ENCODE results near the gene PKIB. TPM values are rescaled to one million over a fixed set of nuclear protein-coding genes. Genes with fewer than 3 reads are reported as not detected.

Gene PKIB
- total RNA-seq, 4 donors from 2014 or later: 4.3 to 13.3 (median 10.4) TPM

DNA sequence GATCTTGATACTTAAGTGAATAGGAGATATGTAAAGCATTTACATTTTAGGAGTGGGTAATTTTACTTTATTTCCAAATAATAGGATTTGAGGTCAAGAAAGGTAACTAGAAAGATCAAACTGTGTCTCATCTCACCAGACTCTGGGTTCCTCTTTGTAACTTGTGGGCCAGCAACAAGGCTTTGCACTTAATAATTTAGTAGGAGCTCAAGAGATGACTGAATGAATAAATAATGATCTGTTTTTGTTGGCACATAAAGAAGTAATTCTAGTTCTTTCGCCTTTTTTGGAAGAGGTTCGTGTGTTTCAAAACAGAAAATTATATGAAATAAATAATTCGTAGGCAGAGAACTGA, 101.9 kb downstream of the PKIB start:
- H3K4me3 ChIP-seq (ENCODE audit: low read depth, poor library complexity, severe bottlenecking): no peak overlapping the region
- intact Hi-C loops (cut with DNase I; ENCODE audit: low total_unique reads): no loop called here
- TF ChIP-seq, protein P1, sequence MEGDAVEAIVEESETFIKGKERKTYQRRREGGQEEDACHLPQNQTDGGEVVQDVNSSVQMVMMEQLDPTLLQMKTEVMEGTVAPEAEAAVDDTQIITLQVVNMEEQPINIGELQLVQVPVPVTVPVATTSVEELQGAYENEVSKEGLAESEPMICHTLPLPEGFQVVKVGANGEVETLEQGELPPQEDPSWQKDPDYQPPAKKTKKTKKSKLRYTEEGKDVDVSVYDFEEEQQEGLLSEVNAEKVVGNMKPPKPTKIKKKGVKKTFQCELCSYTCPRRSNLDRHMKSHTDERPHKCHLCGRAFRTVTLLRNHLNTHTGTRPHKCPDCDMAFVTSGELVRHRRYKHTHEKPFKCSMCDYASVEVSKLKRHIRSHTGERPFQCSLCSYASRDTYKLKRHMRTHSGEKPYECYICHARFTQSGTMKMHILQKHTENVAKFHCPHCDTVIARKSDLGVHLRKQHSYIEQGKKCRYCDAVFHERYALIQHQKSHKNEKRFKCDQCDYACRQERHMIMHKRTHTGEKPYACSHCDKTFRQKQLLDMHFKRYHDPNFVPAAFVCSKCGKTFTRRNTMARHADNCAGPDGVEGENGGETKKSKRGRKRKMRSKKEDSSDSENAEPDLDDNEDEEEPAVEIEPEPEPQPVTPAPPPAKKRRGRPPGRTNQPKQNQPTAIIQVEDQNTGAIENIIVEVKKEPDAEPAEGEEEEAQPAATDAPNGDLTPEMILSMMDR (IDR thresholded peaks at IDR 0.05): no peak
- no peak for TF ChIP-seq POLR2A (IDR thresholded peaks at IDR 0.05)
- WGBS, 2 donors: 21 to 25% methylated on average over 3 of the region's 3 CpGs
- no peak for DNase-seq (ENCODE audit: low spot score in 2 of 2)

DNA sequence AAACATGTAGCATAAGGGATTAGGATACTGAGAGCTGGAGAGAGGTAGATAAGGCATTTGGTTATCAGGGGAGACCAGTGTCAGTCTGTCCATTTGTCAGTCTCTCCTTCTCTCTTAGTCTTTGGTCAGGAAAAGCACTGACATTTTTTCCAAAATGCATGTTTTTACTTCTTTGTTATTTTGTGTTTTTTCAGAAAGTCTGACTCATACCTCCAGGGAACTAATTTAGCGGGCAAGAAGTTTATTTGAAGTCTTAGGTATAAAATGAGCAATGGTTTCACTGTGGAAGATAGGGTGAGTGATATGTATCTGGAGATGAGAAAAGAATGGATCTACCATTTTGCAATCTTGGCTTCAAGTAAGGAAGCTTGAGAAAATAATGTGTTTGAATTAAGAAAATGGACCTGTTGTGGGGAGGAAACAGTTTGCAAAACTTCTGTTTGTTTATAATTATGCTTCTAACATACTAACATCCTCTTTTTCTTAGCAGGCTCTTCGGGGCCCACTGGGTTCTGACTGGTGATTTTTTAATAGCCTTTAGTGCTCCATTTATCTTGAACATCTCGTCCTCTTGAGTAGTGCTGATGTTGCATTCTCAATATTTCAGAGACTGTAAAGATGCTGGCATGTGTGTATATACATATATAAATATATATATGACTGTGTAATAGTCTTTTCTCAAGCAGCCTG, 102.4 kb downstream of the PKIB start:
- TF ChIP-seq POLR2A (IDR thresholded peaks at IDR 0.05): no peak
- TF ChIP-seq, protein P1 (IDR thresholded peaks at IDR 0.05): no peak
- WGBS, 2 donors: 48 to 51% methylated on average over 3 of the region's 3 CpGs
- intact Hi-C loops (cut with DNase I; ENCODE audit: low total_unique reads): no loop called here
- H3K4me3 ChIP-seq (ENCODE audit: low read depth, poor library complexity, severe bottlenecking): no peak overlapping the region
- no peak for DNase-seq (ENCODE audit: low spot score in 2 of 2)

DNA sequence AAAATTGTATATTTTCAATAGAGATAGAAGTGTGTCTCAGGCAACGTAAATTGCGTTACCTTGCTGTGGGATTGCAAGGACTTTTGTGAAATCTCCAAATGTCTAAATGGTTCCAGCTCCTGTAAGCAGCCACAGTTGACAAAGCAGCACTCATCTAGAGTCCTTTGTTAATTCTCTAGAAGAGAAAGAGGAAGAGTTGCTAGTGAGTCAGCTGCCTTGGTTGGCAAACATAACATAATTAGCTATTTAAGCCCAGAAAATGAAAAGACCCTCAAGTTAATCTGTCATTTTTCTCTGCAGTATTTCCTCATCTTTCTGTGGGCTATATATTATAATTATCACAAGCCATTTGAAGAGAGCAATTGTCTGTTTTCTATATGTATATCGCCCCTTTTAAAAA, 102.9 kb downstream of the PKIB start:
- WGBS, 2 donors: 77 to 89% methylated on average over 3 of the region's 3 CpGs
- no peak overlapping the region for H3K4me3 ChIP-seq (ENCODE audit: low read depth, poor library complexity, severe bottlenecking)
- no peak for DNase-seq (ENCODE audit: low spot score in 2 of 2)
- intact Hi-C loops (cut with DNase I; ENCODE audit: low total_unique reads): no loop called here
- no peak for TF ChIP-seq POLR2A (IDR thresholded peaks at IDR 0.05)
- TF ChIP-seq, protein P1 (IDR thresholded peaks at IDR 0.05): no peak

DNA sequence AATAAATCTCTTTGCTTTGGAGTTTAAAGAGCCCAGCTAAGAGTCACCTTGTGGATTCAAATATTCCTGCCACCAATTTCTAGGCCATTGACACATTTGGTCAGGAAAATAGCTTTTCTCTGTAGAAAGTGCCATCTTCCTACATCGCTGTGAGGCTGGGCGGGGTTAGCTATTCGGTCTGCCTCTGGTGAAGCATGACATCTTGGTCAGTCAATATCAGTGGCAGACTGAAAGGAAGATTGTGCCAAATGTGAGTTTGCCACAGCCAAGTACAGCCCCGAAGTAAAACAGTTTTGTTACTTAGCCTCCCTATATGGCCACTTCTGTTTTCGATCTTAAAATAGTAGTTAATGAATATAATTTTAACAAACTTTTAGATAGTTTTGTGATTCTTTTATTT, 103.9 kb downstream of the PKIB start:
- intact Hi-C loops (cut with DNase I; ENCODE audit: low total_unique reads): no loop called here
- TF ChIP-seq POLR2A (IDR thresholded peaks at IDR 0.05): no peak
- TF ChIP-seq, protein P1 (IDR thresholded peaks at IDR 0.05): no peak
- DNase-seq (ENCODE audit: low spot score in 2 of 2): no peak
- WGBS, 2 donors: 76 to 87% methylated on average over 5 of the region's 5 CpGs
- H3K4me3 ChIP-seq (ENCODE audit: low read depth, poor library complexity, severe bottlenecking): no peak overlapping the region

DNA sequence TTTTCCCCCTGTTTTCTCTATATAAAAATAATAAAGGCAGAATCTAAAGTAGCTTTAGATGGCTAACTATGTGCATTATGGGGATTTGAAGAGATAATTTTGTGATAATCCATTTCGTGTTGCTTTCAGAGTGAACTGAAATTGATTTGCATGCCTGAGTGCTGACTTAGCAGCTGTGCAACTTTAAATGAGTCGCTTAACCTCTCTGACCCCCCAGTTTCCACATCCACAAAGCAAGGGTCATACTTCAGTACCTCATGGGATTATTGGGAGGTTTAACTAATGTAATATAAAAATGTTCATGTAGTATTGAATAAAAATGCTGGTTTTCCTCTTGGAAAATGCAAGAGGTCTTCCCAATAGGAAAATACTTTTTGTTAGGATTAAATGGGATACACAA, 105.5 kb downstream of the PKIB start:
- no peak overlapping the region for H3K4me3 ChIP-seq (ENCODE audit: low read depth, poor library complexity, severe bottlenecking)
- WGBS, 2 donors: 83 to 85% methylated on average over 2 of the region's 2 CpGs
- no peak for DNase-seq (ENCODE audit: low spot score in 2 of 2)
- no peak for TF ChIP-seq POLR2A (IDR thresholded peaks at IDR 0.05)
- TF ChIP-seq, protein P1 (IDR thresholded peaks at IDR 0.05): no peak
- intact Hi-C loops (cut with DNase I; ENCODE audit: low total_unique reads): no loop called here

DNA sequence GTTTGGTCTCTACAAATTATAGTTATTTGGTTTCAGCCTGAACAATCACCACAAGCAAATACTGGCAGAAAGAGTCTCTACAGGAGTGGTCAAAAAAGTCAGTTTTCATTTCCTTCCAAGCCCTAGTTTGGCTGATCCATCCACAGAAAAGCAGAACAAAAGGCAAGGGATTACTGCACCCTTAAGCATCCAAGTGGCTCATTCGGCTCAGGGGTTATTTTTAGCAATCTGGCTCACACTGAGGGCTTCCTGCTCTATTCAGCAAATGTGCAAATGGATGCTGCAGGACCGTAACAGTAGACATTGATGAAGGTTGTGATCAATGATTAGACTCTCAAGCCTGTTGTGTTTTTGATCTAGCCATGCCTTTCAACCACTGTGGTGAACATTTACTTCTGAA, 107.1 kb downstream of the PKIB start:
- 35 to 54% methylated on average over 2 of the region's 2 CpGs for WGBS, 2 donors
- no peak for TF ChIP-seq POLR2A (IDR thresholded peaks at IDR 0.05)
- TF ChIP-seq, protein P1 (IDR thresholded peaks at IDR 0.05): no peak
- no peak overlapping the region for H3K4me3 ChIP-seq (ENCODE audit: low read depth, poor library complexity, severe bottlenecking)
- intact Hi-C loops (cut with DNase I; ENCODE audit: low total_unique reads): no loop called here
- no peak for DNase-seq (ENCODE audit: low spot score in 2 of 2)

All from lower leg skin (tissue), 4 donors.